Activated CD8-positive, alpha-beta memory T cell treated with anti-CD3 and anti-CD28 coated beads for 48 hours (primary cell): ENCODE data around the gene CYB5D1.
A peak's percentile ranks its signal among the peaks of the same experiment; 100 is the strongest.
"Not testable (repeated sequence)": the region's sequence is repeated elsewhere in the genome, so short reads cannot be mapped to it uniquely, and the experiment has no call there.

Source experiments
- DNase-seq, 3 experiments: peaks; one replicate each; pipeline ENCODE4 v3.0.0-alpha.2; 2020; ENCODE audit warnings: low read depth in 2 of 3, low spot score in 2 of 3

CYB5D1 gene

GRCh38 chr17:7857713-7858521, at the start of gene CYB5D1:
TSS of gene CYB5D1 (plus strand) at chr17:7858003. CDS start at chr17:7858135, 132 bp downstream.
- DNase-seq: peak; percentile 70 to 73 (median 71)

GRCh38 chr17:7809086-7809790, 48.6 kb upstream of the CYB5D1 start:
- no peak for DNase-seq

GRCh38 chr17:7809791-7810343, 47.9 kb upstream of the CYB5D1 start:
- not testable (repeated sequence) for DNase-seq

- DNase-seq: no peak
These were observed 46.6 kb upstream of the CYB5D1 start for GRCh38 chr17:7811251-7811650.

- DNase-seq: no peak
These were observed 42.8 kb upstream of the CYB5D1 start for GRCh38 chr17:7814969-7815368.

GRCh38 chr17:7816926-7817642, 40.7 kb upstream of the CYB5D1 start:
- DNase-seq: no peak

GRCh38 chr17:7817643-7817964, 40.2 kb upstream of the CYB5D1 start:
- no peak for DNase-seq

GRCh38 chr17:7818026-7818425, 39.8 kb upstream of the CYB5D1 start:
- no peak for DNase-seq

GRCh38 chr17:7818746-7819645, 38.8 kb upstream of the CYB5D1 start:
- no peak for DNase-seq

GRCh38 chr17:7820231-7820630, 37.6 kb upstream of the CYB5D1 start:
- DNase-seq: no peak

GRCh38 chr17:7822126-7822525, 35.7 kb upstream of the CYB5D1 start:
- no peak for DNase-seq

GRCh38 chr17:7823581-7824001, 34.2 kb upstream of the CYB5D1 start:
- DNase-seq: no peak

GRCh38 chr17:7824021-7824924, 33.5 kb upstream of the CYB5D1 start:
- no peak for DNase-seq

- no peak for DNase-seq
These were observed 32.4 kb upstream of the CYB5D1 start for GRCh38 chr17:7825206-7825990.

- DNase-seq: no peak
These were observed 27.2 kb upstream of the CYB5D1 start for GRCh38 chr17:7830616-7831015.

- no peak for DNase-seq
These were observed 26.6 kb upstream of the CYB5D1 start for GRCh38 chr17:7831233-7831632.

- DNase-seq: no peak
These were observed 25.4 kb upstream of the CYB5D1 start for GRCh38 chr17:7832431-7832830.

- no peak for DNase-seq
These were observed 24.6 kb upstream of the CYB5D1 start for GRCh38 chr17:7833011-7833794.
